CD4-positive, alpha-beta T cell treated with Interleukin-15 for 4 hours (primary cell): ENCODE data around the gene LIN28B.
"Not testable (repeated sequence)": the region's sequence is repeated elsewhere in the genome, so short reads cannot be mapped to it uniquely, and the experiment has no call there.

Experiments
- DNase-seq: peaks from one replicate; pipeline ENCODE4 v3.0.0-alpha.2; 2020; ENCODE audit warnings: low spot score

Gene LIN28B

DNA sequence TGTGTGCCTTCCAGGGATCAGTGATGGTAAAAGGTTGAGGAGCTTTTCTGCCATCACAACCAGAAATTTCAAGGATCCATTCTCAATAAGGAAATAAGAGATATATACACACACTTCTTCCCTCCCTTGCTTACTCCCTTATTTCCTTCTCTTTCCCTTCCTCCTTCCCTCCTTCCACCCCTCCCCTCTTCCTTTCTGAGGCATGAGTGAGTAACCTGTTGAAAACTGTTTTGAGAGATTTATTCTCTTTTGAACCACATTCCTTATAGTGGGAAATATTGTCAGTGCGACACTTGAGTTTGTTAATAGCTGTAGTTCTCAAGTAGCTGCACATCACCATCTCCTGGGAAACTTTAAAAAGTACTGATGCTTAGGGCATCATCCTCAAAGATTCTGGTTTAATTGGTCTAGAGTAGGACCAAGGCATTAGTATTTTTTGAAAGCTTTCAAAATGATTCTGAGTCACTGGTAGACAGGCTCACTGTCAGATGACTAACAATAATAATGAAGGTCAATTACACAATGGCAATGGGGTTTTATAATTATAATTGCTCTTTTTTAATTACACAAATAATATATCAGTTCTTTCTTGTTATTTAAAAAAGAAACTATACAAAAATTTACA lies 113.0 kb downstream of the LIN28B start:
- DNase-seq: no peak

DNA sequence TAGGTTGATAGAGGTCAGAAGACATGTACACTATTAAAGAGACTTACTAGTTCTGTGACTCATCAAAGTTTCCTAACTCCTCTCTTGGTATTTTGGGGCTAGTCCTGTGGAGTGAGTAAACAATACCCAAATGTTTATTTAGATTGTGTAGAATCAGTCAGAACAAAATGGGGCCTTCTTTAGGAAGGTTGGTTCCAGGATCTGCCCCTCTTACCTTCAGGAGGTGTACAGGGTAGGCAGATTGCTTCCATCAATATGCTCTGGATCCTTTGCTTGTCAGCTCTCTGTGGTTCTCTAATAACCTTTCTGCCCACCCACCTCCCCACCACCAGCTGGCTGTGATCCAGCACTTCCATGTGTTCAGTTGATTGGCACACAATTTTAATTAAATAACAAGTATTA lies 115.9 kb downstream of the LIN28B start:
- no peak for DNase-seq

GRCh38 chr6:105075210-105075609 lies 118.3 kb downstream of the LIN28B start:
- DNase-seq: no peak

- DNase-seq: not testable (repeated sequence)
Observed at GRCh38 chr6:105076418-105076817, 119.5 kb downstream of the LIN28B start.

GRCh38 chr6:105077596-105078385 lies 120.9 kb downstream of the LIN28B start:
- peak; percentile 3 for DNase-seq

DNA sequence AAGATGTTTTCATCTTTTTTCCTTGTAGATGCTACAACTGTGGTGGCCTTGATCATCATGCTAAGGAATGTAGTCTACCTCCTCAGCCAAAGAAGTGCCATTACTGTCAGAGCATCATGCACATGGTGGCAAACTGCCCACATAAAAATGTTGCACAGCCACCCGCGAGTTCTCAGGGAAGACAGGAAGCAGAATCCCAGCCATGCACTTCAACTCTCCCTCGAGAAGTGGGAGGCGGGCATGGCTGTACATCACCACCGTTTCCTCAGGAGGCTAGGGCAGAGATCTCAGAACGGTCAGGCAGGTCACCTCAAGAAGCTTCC lies 121.4 kb downstream of the LIN28B start:
- no peak for DNase-seq

GRCh38 chr6:105080279-105080678 lies 123.4 kb downstream of the LIN28B start:
- no peak for DNase-seq

DNA sequence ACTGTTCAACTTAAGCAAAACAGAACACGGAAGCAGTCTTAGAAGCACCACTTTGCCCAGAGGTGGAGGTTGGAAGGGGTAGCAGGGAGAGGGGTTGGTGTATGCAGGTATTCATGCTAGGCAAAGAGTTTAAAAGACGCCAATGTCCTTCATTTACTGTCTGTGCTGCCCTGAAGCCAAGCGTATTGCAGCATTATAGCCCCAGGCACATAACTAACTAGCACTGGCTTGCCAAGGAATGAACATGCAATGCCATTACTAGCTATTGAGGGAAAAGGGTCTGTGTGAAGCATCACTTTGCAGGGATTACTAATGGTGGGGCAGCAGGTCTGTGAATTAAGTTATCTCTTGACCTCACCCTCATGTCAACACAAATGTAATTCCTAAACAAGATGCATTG lies 124.8 kb downstream of the LIN28B start:
- DNase-seq: not testable (repeated sequence)

DNA sequence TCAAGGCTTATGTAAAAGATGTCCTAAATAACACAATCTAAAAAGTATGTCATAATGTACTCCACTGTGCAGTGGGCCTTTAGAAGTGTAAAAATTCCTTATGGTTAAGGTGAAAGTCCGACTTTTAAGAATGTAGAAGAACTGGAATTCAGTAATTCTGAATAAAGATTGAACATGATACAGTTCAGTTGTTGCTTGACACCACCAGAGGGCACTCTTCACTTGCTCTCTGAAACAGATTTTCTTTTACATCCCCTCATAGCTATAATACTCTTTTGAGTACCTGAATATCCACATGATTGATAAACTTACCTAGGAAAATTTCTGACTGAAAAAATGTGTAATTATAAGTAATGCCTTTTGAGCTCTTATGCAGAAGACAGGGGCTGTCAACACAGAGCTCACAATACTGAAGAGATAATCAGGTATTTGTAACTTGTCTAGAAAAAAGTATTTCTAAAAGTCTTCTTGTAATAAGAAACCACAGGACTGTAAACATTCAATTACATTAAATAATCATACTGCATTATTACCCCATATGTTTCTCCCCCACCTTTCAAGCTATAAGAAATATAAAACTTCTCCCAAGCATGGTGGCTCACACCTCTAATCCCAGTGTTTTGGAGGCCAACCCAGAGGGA lies 130.8 kb downstream of the LIN28B start:
- peak; percentile 39 for DNase-seq

- no peak for DNase-seq
Observed at GRCh38 chr6:105091140-105091829, 134.4 kb downstream of the LIN28B start.

GRCh38 chr6:105094133-105094640 lies 137.3 kb downstream of the LIN28B start:
- no peak for DNase-seq

DNA sequence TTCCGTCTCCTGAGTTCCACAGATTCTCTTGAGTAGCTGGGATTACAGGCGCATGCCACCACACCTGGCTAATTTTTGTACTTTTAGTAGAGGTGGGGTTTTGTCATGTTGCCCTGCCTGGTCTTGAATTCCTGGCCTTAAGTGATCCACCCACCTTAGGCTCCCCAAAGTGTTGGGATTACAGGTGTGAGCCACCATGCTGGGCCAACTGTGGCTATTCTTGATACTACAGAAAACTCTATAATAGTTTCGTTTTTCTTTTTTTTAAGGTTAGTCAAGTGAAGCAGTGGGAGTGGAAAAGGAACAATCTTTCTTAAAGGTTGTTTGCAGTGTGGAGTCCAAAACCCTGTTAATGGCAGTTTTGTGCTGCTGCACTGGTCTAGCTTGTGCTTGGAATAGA lies 138.2 kb downstream of the LIN28B start:
- no peak for DNase-seq

DNA sequence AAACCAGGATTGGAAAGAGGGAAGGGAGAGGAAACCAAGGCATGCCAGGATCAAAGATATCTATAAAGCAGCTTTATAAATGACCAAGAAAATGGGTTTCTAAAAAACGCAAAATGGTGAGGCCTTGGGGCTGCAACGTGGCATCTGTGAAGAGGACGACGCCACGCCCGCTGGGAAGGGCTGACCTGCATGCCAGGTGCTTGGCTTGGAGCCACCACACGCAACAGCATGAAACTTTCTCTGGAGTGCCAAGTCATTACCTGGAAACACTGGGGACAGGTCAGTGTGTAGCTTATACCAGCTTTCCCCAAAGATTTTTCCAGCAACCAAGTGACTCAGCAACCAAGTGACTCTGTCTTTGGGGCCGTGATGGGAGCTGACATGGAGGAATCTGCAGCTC lies 140.4 kb downstream of the LIN28B start:
- no peak for DNase-seq

DNA sequence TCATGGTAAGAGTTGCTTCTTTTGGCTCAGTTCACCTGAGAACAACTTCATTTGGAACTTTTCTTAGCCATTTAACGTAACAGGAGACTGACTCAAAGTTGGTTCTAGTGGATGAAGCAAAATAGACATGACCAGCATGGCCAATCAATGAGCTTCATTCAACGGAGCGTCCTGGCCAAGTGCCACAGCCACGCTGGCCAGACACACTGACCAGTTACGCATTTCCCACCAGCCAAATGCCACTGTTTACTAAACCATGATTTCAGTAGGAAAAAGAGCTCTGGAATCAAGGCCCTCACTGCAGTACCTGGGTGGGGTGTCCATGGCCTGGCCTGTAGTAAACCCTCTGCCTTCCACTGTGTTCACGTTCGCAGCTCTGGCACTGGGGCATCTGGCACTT lies 142.5 kb downstream of the LIN28B start:
- no peak for DNase-seq

DNA sequence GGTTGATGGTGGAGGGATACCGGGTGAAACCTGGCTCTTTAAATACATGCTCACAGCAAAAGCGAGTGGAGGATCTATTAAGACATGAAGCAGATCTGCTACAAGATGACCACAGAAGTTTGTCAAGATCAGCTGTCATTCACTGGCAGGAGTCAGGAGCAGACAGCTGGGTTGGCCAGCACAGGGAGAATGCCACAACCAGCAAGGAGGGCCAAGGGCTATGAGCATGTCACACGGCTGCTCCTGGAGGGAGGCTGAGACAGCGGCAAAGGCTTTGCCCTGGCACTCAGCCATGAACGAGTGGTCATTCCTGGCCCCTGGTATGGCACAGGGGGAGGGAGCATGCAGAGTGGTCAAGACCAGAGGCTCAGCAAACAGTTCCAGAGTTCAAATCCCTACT lies 145.3 kb downstream of the LIN28B start:
- no peak for DNase-seq

DNA sequence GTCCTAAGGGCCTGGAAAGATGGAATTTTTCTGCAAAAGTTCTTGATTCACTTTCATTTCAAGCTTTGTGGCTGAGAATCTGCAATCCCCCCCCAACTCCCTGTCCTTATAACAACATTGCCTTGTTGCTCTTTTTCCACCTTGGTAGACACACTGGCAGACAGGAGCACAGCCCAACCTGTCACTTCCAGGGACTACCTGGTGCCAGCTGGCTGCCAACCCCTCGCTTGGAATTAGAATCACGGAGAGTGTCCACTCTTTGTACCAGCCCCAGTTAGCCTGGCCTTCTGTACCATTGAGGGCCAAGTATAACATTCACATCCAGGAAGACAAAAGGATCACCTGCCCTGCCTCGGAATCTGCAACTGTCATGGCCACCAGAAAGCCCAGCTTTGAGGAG lies 148.2 kb downstream of the LIN28B start:
- no peak for DNase-seq

DNA sequence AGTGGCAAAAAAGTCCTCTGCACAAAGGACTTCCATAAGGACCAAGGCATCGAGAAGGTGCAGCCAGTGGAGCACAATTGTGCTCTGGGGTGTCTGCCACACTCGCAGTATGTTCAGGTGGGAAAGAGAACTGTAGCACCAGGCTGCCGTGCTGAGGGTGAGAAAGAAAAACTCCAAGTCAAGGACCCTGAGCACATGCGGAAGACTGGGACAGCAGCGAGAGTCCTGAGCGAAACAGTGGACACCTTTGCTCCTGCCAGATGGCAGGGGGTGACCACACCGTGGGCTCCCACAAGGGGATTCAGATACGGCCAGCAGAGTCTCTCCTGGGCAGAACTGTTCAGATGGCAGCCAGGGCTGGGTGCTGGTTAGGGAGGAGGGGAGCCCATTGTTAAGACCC lies 149.4 kb downstream of the LIN28B start:
- no peak for DNase-seq

- DNase-seq: no peak
Observed at GRCh38 chr6:105107207-105107606, 150.3 kb downstream of the LIN28B start.

DNA sequence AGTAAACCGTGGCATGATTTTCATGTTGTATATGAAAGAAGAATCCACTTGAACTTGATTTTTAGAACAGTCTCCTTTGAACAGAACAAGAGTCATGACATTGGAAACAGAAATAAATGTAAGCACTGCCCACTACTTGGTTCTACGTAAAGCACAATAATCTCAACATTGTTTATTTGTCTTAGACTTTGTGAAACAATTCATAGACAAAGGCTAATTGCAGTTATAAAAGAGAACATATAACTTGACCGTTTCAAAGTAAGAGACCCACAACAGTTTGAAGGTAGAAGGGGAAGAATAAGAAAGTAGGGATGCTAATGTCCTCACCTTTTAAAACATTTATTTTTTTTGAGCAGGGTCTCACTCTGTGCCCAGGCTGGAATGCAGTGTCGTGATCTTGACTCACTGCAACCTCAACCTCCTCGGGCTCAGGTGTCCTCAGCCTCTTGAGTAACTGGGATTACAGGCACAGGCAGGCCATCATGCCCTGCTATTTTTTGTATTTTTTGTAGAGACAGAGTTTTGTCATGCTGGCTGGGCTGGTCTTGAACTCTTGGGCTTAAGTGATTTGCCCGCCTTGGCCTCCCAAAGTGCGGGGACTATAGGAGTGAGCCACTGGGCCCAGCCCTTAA lies 151.8 kb downstream of the LIN28B start:
- DNase-seq: no peak

GRCh38 chr6:105109955-105110895 lies 153.3 kb downstream of the LIN28B start:
- no peak for DNase-seq

DNA sequence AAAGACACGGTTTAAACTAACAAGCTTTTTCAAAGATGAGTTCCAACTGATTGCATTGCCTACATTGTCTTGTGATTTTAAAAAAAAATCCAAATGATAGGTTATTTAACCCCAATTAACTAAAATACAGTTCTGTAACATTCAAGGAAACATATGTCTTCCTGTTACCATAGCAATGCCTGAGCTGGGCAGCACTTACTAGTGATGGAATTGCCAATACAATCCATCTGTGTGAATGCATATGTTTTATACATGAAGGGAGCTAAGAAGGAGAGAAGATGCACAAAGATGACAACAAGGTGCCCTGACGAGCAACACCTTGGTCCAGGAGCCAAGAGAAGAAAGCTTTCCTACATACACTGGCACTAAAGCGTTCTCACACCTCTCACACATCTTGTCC lies 154.2 kb downstream of the LIN28B start:
- DNase-seq: no peak
